Measurements from ENCODE around the gene BICRAL. TPM values are rescaled to one million over a fixed set of nuclear protein-coding genes. Genes with fewer than 3 reads are reported as not detected.

The BICRAL gene
- total and polyA plus RNA-seq, 4 donors = 1.7 to 6.8 (median 3.9) TPM

DNA sequence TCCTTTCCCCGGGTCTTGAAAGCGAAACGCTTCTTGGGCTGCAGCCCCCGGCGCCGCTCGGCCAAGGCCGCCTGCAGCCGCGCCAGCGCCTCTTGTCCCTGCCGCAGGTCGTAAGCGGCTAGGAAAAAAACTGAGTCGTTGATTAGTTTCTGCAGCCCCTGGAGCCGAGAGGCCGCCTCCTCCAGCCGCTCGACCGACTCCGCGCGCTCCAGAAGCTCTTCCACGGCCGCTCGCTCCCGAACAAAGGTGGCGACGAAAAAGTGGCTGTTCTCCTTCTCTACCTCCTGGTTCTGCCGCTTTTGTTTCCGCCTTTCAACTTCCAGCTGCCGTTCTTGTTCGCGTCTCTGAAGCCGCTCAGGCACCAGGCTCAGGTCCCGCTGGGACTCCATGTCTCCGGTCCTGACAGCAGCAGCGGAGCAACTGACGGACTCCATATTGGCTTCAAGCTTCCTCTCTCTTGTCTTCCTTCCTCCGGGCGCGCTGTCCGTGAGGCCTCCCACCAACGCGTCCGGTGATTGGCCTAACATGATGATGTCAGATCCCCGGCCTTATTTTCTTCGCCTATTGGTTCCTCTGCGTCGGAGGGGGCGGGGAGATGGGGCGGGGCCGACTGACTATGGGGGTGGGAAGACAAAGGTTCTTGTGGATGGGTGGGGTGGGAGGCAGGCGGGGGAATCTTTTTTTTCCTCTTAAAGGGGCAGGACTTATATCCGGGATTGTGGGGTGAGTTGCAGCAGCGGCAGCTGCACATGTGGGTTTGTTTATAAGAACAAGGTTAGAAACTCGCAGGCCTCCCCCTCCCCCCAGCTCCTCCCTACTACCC, 36.0 kb upstream of the BICRAL start, which contains the start of gene TBCC (continued):
- TF ChIP-seq YY1 (IDR thresholded peaks at IDR 0.05) (peak; percentile 98), FOXA1 (IDR thresholded peaks at IDR 0.05) (peak; percentile 7), FOXA2 (IDR thresholded peaks at IDR 0.05) (no peak), RXRA (IDR thresholded peaks at IDR 0.05) (no peak), HNF4A (conservative IDR thresholded peaks at IDR 0.05) (peak in 1 of 2 donors; percentile 24), ATF3 (IDR thresholded peaks at IDR 0.05) (peak; percentile 64), GABPA (IDR thresholded peaks at IDR 0.05 in 1 of 2, conservative IDR thresholded peaks at IDR 0.05 in 1 of 2) (peak in 1 of 2 donors; percentile 72)

DNA sequence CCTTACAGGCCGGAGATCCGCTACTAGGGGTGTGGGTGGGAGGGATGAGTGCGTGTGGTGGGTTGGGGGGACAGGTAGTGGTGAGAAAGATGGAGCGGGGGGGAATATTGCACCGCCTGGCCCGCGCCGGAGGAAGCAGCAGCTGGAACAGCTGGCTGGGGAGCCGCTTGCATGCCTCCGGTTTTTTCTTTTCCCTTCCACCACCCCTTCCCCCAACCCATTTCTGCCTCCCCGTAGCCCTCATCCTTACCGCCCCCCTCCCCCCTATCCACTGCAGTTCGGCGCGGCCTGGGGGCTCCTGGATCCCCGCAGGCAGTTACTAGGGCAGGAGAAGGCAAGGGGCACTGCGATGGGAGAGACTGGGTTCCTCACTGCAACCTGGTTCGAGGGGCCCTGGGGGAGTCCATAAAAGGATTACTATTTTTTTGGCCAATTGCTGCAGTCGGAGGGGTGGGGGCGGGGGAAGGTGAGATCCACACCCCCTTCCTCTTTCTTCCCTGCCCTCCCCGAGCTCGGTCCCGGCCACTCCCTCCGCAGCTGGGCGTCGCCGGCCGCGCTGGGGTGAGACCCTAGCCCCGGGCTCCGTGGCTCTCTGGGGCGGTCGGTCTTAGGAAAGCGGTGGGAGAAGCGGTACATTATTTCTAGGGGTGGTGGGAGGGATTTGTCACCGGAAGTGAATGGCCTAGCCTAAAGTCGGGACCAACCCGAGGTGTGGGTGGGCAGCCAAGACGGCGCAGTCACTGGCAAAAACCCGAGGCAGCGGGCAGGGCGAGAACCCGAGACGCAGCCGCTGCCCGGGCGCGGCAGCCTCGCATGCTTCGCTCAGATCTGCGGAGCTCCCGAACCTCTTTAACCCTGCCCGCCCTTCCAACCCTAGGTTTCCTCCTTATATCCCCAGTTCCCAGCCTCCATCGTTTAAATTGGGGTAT, 35.1 kb upstream of the BICRAL start:
- Histone ChIP-seq H3K9ac (ENCODE audit: low read depth in 1 of 2, low read length in 2 of 2) (peak overlapping the region; percentile 79 to 94), H3K36me3 (ENCODE audit: control insufficient read depth in 4 of 4, insufficient read depth in 3 of 4, low read depth in 1 of 4, low read length in 3 of 4) (no peaks in the 10 kb centered on the region), H3K27me3 (ENCODE audit: control insufficient read depth in 4 of 4, insufficient read depth in 4 of 4, low read length in 3 of 4) (no peaks in the 10 kb centered on the region), H3K9me3 (ENCODE audit: control insufficient read depth in 4 of 4, low read length in 3 of 4) (no peaks in the 10 kb centered on the region), H3K27ac (ENCODE audit: low read depth in 1 of 2, low read length in 2 of 2) (peak overlapping the region; percentile 78 to 92), H3K4me3 (ENCODE audit: low read depth in 1 of 3, low read length in 3 of 3) (peak overlapping the region; percentile 74 to 89 (median 83)), H3K4me1 (ENCODE audit: control insufficient read depth in 4 of 4, insufficient read depth in 4 of 4, low read length in 3 of 4) (peaks cover 7 to 27% (median 13%) of the 10 kb centered on the region in 4 donors)
- peak; percentile 76 for DNase-seq (ENCODE audit: low spot score)
- under 1% methylated on average over 55 of the region's 55 CpGs for WGBS
- TF ChIP-seq YY1 (IDR thresholded peaks at IDR 0.05) (peak; percentile 36), TAF1 (conservative IDR thresholded peaks at IDR 0.05) (peak; percentile 67), RAD21 (IDR thresholded peaks at IDR 0.05) (peak in 1 of 2 donors; percentile 13), GABPA (IDR thresholded peaks at IDR 0.05 in 1 of 2, conservative IDR thresholded peaks at IDR 0.05 in 1 of 2) (peak; percentile 15 to 44), EGR1 (IDR thresholded peaks at IDR 0.05; ENCODE audit: low read depth in 2 of 2) (peak in 1 of 2 donors; percentile 16), HNF4G (IDR thresholded peaks at IDR 0.05) (no peak), SP1 (IDR thresholded peaks at IDR 0.05) (peak; percentile 38)
- TF ChIP-seq, protein P1, sequence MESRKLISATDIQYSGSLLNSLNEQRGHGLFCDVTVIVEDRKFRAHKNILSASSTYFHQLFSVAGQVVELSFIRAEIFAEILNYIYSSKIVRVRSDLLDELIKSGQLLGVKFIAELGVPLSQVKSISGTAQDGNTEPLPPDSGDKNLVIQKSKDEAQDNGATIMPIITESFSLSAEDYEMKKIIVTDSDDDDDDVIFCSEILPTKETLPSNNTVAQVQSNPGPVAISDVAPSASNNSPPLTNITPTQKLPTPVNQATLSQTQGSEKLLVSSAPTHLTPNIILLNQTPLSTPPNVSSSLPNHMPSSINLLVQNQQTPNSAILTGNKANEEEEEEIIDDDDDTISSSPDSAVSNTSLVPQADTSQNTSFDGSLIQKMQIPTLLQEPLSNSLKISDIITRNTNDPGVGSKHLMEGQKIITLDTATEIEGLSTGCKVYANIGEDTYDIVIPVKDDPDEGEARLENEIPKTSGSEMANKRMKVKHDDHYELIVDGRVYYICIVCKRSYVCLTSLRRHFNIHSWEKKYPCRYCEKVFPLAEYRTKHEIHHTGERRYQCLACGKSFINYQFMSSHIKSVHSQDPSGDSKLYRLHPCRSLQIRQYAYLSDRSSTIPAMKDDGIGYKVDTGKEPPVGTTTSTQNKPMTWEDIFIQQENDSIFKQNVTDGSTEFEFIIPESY (IDR thresholded peaks at IDR 0.05) = no peak
- TF ChIP-seq, protein P2, sequence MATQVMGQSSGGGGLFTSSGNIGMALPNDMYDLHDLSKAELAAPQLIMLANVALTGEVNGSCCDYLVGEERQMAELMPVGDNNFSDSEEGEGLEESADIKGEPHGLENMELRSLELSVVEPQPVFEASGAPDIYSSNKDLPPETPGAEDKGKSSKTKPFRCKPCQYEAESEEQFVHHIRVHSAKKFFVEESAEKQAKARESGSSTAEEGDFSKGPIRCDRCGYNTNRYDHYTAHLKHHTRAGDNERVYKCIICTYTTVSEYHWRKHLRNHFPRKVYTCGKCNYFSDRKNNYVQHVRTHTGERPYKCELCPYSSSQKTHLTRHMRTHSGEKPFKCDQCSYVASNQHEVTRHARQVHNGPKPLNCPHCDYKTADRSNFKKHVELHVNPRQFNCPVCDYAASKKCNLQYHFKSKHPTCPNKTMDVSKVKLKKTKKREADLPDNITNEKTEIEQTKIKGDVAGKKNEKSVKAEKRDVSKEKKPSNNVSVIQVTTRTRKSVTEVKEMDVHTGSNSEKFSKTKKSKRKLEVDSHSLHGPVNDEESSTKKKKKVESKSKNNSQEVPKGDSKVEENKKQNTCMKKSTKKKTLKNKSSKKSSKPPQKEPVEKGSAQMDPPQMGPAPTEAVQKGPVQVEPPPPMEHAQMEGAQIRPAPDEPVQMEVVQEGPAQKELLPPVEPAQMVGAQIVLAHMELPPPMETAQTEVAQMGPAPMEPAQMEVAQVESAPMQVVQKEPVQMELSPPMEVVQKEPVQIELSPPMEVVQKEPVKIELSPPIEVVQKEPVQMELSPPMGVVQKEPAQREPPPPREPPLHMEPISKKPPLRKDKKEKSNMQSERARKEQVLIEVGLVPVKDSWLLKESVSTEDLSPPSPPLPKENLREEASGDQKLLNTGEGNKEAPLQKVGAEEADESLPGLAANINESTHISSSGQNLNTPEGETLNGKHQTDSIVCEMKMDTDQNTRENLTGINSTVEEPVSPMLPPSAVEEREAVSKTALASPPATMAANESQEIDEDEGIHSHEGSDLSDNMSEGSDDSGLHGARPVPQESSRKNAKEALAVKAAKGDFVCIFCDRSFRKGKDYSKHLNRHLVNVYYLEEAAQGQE (IDR thresholded peaks at IDR 0.05) = peak; percentile 49
